Parathyroid adenoma (tissue), 2 donors: Measurements from ENCODE around the gene GTPBP2.

Source experiments
- H2AFZ ChIP-seq: fragments of 300-600 bp; sonication (generic); one replicate; pipeline ENCODE4 v1.7.0; 2017; ENCODE audit warnings: antibody characterized with exemption, mild to moderate bottlenecking
- H3K27ac ChIP-seq: fragments of 300-600 bp; sonication (generic); one replicate; pipeline ENCODE4 v1.7.0; 2017
- H3K27me3 ChIP-seq: fragments of 300-600 bp; sonication (generic); one replicate; pipeline ENCODE4 v1.7.0; 2017; ENCODE audit warnings: low read length; ENCODE audit not compliant: control insufficient read depth, insufficient read depth
- H3K36me3 ChIP-seq: fragments of 300-600 bp; sonication (generic); one replicate; pipeline ENCODE4 v1.7.0; 2017; ENCODE audit warnings: low read length; ENCODE audit not compliant: control insufficient read depth, insufficient read depth
- H3K4me1 ChIP-seq: fragments of 300-600 bp; sonication (generic); one replicate; pipeline ENCODE4 v1.7.0; 2017; ENCODE audit warnings: control low read depth
- H3K4me2 ChIP-seq: fragments of 300-600 bp; sonication (generic); one replicate; pipeline ENCODE4 v1.7.0; 2017; ENCODE audit warnings: low read length
- H3K4me3 ChIP-seq: fragments of 300-600 bp; sonication (generic); one replicate; pipeline ENCODE4 v1.7.0; 2017; ENCODE audit warnings: low read depth, low read length
- H3K79me2 ChIP-seq: fragments of 300-600 bp; sonication (generic); one replicate; pipeline ENCODE4 v1.7.0; 2017; ENCODE audit warnings: control low read depth
- H3K9ac ChIP-seq: fragments of 300-600 bp; sonication (generic); one replicate; pipeline ENCODE4 v1.7.0; 2017; ENCODE audit warnings: mild to moderate bottlenecking
- H3K9me3 ChIP-seq: fragments of 300-600 bp; sonication (generic); one replicate; pipeline ENCODE4 v1.7.0; 2017; ENCODE audit warnings: low read length; ENCODE audit not compliant: control insufficient read depth
- TF ChIP-seq, protein P1 (sequence below): fragments of 300-600 bp; sonication (generic); IDR thresholded peaks from one replicate; pipeline ENCODE4 v1.7.0; 2017; ENCODE audit warnings: antibody characterized with exemption, mild to moderate bottlenecking
- donor health status: primary hyperparathyroidism.

GTPBP2 gene

DNA sequence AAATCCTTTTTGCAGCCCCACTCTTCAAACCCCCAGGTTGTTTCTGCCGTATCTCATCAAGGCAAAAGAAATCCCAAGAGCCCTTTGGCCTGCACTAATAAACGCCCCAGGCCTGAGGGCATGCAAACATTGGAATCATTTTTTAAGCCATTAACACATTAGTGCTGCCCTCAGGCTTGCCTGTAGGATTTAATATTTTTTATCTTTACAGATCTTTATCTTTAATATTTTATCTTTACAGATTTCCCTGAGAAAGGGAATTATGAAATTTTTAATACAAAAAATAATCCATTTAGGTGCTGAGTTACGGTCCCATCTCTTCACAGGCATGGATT is 14.7 kb downstream of the GTPBP2 start:
- TF ChIP-seq, protein P1, sequence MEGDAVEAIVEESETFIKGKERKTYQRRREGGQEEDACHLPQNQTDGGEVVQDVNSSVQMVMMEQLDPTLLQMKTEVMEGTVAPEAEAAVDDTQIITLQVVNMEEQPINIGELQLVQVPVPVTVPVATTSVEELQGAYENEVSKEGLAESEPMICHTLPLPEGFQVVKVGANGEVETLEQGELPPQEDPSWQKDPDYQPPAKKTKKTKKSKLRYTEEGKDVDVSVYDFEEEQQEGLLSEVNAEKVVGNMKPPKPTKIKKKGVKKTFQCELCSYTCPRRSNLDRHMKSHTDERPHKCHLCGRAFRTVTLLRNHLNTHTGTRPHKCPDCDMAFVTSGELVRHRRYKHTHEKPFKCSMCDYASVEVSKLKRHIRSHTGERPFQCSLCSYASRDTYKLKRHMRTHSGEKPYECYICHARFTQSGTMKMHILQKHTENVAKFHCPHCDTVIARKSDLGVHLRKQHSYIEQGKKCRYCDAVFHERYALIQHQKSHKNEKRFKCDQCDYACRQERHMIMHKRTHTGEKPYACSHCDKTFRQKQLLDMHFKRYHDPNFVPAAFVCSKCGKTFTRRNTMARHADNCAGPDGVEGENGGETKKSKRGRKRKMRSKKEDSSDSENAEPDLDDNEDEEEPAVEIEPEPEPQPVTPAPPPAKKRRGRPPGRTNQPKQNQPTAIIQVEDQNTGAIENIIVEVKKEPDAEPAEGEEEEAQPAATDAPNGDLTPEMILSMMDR = no peak
- Histone ChIP-seq H3K4me2 (no peak overlapping the region), H3K79me2 (no peaks in the 10 kb centered on the region), H3K4me3 (no peak overlapping the region), H3K27me3 (no peaks in the 10 kb centered on the region), H3K4me1 (no peaks in the 10 kb centered on the region), H3K9ac (no peak overlapping the region), H2AFZ (no peak overlapping the region), H3K27ac (no peak overlapping the region), H3K36me3 (no peaks in the 10 kb centered on the region), H3K9me3 (no peaks in the 10 kb centered on the region)

DNA sequence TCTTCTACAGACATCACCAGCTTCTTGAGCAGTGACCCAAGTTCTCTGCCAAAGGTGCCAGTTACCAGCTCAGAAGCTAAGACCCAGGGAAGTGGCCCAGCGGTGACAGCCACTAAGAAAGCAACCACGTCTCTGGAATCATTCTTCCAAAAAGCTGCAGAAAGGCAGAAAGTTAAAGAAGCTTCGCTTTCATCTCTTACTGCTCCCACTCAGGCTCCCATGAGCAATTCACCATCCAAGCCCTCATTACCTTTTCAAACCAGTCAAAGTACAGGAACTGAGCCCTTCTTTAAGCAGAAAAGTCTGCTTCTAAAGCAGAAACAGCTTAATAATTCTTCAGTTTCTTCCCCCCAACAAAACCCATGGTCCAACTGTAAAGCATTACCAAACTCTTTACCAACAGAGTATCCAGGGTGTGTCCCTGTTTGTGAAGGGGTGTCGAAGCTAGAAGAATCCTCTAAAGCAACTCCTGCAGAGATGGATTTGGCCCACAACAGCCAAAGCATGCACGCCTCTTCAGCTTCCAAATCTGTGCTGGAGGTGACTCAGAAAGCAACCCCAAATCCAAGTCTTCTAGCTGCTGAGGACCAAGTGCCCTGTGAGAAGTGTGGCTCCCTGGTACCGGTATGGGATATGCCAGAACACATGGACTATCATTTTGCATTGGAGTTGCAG is 15.2 kb downstream of the GTPBP2 start:
- no peak overlapping the region for H3K4me3 ChIP-seq
- no peaks in the 10 kb centered on the region for H3K36me3 ChIP-seq
- H2AFZ ChIP-seq = no peak overlapping the region
- H3K27ac ChIP-seq = no peak overlapping the region
- H3K27me3 ChIP-seq = no peaks in the 10 kb centered on the region
- H3K79me2 ChIP-seq = no peaks in the 10 kb centered on the region
- TF ChIP-seq, protein P1 = no peak
- H3K4me2 ChIP-seq = no peak overlapping the region
- H3K9me3 ChIP-seq = no peaks in the 10 kb centered on the region
- H3K9ac ChIP-seq = no peak overlapping the region
- H3K4me1 ChIP-seq = no peaks in the 10 kb centered on the region

DNA sequence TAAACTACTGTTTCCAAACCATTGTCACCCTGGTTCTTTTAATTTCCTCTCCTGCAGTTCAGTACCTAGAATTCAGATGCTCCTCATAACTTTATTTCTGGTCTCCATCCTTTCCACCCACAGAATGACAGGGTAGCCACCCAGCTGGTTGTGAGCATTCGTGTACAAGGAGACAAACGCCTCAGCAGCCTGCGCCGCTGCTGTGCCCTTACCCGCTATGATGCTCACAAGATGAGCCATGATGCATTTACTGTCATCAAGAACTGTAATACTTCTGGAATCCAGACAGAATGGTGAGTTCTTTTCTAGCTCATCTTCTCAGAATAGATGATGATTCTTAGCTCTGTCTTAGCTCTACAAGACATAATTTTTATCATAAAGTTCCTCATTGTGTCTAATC is 18.6 kb downstream of the GTPBP2 start:
- H3K36me3 ChIP-seq = no peaks in the 10 kb centered on the region
- H3K4me1 ChIP-seq = peaks cover 2% of the 10 kb centered on the region
- H3K27me3 ChIP-seq = no peaks in the 10 kb centered on the region
- no peak overlapping the region for H3K27ac ChIP-seq
- TF ChIP-seq, protein P1 = no peak
- no peak overlapping the region for H3K4me3 ChIP-seq
- H3K9me3 ChIP-seq = no peaks in the 10 kb centered on the region
- H2AFZ ChIP-seq = no peak overlapping the region
- H3K79me2 ChIP-seq = no peaks in the 10 kb centered on the region
- no peak overlapping the region for H3K4me2 ChIP-seq
- no peak overlapping the region for H3K9ac ChIP-seq

DNA sequence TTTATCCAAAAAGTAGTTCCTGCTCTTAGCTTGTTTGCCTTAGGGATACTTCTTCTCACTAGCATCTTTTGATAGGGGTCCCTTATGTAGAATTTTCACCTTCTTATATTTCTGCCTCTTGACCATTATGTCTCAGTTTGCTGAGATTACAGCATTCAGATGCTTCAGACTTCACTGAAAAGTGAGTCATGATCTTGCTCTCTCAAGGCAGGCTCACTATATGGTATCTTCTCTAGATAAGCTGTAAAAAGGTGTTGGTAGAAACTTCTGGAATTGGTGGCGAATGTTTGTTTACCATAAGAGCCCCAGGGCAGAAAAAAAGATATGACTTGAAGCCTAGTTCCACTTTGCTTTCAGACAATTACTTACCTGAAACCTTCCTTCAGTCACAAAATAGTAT is 19.7 kb downstream of the GTPBP2 start:
- no peak overlapping the region for H3K27ac ChIP-seq
- TF ChIP-seq, protein P1 = no peak
- no peak overlapping the region for H3K4me2 ChIP-seq
- no peak overlapping the region for H2AFZ ChIP-seq
- H3K27me3 ChIP-seq = no peaks in the 10 kb centered on the region
- H3K4me3 ChIP-seq = no peak overlapping the region
- no peaks in the 10 kb centered on the region for H3K36me3 ChIP-seq
- no peaks in the 10 kb centered on the region for H3K9me3 ChIP-seq
- no peak overlapping the region for H3K9ac ChIP-seq
- peaks cover 2% of the 10 kb centered on the region for H3K4me1 ChIP-seq
- H3K79me2 ChIP-seq = no peaks in the 10 kb centered on the region

DNA sequence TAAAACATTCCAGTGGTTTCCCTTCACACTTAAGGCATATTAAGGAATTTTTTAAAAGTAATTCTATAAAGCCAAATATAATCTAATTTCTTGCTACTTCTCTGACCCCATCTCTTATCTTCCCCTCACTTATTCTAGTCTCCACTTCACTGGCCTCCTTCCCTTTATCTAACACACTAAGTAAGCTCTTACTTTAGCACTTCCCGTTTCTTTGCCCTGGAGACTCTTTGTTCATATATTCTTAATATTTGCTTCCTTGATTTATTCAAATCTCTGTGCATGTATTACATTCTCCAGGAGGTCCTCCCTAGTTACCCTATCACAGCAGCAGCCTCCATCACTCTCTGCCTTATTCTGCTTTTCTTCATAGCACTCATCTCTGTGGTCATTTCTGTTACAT is 20.3 kb downstream of the GTPBP2 start:
- Histone ChIP-seq H3K4me2 (no peak overlapping the region), H3K36me3 (no peaks in the 10 kb centered on the region), H3K4me1 (peaks cover 2% of the 10 kb centered on the region), H3K4me3 (no peak overlapping the region), H3K79me2 (no peaks in the 10 kb centered on the region), H3K27me3 (no peaks in the 10 kb centered on the region), H3K9me3 (no peaks in the 10 kb centered on the region), H3K9ac (no peak overlapping the region), H2AFZ (no peak overlapping the region), H3K27ac (no peak overlapping the region)
- TF ChIP-seq, protein P1 = no peak
